ENCODE data around the gene SQSTM1.

The SQSTM1 gene

DNA sequence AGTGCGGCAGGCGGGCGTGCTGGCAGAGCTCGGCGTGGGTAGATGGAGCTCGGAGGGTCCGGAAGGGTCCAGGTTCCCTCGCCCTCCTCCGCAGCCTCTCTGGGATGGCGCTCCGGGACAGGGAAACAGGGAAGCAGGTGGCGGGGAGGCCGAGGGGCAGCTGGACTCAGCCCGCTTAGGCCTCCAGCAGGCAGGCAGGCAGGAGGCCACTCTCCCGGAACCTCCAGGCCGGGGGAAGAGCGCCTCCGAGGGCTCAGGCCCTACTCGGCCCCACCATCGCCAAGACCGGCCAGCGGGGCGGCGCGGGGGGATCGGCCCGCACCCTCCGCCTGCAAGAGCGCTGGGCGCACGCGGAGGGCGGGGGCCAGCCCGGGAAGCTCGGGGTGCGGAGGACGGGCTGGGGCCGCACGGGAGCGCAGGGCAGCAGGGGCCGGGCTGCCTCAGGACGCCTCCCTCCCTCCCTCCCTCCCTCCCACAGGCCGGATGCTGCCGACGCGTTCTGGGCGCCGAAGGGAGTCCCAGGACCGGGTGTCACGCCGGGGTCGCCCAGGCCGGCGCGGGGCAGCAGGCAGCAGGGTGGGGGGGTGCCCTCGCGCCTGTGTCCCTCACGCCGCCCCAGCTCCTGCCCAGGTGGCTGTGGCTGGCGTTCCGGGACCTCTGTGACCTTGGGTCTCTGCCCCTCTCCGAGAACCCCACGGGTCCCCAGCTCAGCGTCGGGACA is 15.0 kb upstream of the SQSTM1 start:
- no peak for DNase-seq (ENCODE audit: low read depth in 2 of 2, low spot score in 1 of 2)

DNA sequence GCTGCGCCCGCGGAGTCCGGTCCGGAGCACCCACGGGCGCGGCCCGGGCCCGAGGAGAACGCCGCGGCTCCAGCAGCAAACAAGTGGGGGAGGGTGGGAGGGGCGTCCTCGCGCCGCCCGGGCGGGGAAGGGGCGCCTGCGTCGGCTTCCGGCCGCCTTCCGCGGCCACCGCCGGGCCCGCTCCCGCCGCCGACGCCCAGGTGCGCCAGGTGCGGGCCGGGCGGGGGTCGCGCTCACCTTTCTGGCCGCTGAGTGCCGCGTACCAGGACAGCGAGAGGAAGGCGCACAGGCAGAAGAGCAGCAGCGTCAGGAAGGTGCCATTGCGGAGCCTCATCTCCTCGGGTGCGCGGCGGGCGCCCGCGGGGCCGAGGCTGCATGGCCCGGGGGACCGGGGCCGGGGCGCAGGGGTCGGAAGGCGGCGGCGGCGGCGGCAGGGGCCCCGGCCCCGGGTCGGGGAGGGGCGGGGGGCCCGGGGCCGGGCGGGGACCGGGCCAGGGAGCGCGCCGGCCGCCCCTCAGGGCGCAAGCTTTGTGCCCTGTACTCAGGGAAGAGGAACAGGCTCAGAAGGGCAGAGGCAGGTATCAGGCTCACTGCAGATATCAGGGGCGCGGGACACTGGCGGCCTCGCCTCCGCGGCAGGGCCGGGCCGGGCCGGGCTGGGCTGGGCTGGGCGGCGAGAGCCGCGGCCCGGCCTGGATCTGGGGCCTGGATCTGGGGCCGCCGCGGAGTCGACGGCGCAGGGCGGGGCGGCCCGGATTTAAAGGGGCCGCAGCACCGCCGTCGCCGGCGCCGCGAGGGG is 14.3 kb upstream of the SQSTM1 start, which contains the start of gene MGAT4B:
Gene MGAT4B (minus strand): TSS at position 617 of the 799 bp plus-strand sequence. CDS start 283 bp downstream, at position 334.
- DNase-seq (ENCODE audit: low read depth in 2 of 2, low spot score in 1 of 2), result no peak

DNA sequence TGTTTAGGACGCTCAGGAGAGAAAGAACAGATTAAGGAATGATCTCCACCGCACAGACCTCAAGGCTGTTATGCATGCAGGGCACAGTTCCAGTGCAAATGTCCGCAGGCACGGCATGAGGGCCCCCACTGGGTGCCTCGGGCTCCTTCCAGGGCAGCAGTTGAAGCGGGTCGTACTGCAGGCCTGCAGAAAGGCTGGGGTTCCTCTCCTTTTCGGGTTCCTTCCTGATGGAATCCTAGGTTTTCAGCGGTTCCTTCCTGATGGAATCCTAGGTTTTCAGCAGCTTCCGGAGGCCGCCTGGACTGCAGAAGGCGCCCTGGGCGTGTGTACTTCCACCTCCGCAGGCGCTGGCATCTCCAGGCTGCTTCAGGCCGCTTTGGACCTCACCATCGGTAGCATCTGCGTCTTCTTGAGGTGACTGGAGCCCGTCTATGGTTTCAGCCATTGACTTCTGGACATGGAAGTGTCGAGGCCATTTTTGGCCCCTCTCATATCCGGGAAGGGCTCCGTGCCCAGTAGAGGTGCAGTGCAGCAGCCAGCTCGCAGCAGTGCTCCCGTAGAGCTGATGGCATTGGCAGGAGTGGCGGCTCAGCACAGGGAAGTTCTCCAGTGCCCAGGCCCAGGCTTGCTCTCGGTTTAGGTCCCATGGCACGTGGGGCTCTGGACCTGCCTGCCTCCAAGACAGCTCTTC is 8.4 kb upstream of the SQSTM1 start:
- no peak for DNase-seq (ENCODE audit: low read depth in 2 of 2, low spot score in 1 of 2)

DNA sequence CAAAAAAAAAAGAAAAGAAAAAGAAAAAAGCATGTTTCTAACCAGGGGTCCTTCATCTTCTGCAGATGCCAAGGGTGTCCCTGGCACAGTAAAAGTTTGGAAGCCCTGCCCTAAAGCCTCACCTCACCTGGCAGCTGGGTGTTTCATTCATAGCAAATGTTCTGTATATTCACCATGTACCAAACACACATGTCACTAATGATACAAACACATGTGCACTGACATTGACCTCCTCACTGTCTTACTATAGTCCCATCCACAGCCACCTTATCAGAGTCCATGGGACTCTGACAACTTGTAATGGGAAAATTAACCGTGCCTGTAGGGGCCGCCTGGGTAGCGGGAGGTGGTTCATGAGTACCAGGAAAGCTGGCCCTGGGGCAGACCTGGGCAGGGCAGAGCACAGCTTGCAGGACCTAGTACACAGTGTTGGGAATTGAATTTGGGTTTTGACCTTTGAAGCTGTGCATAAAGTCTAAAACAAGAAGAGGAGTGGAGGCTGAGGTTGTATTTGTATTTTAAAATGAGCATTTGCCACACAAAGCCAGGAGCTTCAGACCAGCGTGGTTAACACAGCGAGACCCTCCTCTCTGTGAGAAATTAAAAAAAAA is 7.6 kb upstream of the SQSTM1 start:
- DNase-seq (ENCODE audit: low read depth in 2 of 2, low spot score in 1 of 2), result no peak

DNA sequence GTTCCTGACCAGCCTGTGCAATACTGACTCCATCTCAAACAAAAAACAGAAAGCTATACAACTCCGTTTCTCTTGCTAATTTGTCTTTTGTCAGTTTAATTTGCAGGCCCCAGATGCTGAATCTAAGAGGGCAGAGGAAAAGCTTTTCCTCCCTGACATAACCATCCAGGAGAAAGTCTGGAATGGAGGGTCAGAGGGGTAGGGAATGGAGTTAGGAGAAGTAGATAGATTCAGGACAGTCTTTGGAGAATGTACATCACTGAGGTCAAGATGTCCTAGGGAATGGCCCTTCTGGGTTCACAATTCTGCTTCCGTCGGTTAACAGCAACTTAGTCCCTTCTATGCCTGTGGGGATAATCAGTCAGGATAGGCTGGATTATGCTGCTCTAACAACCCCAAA is 6.6 kb upstream of the SQSTM1 start:
- DNase-seq (ENCODE audit: low read depth in 2 of 2, low spot score in 1 of 2), result no peak

DNA sequence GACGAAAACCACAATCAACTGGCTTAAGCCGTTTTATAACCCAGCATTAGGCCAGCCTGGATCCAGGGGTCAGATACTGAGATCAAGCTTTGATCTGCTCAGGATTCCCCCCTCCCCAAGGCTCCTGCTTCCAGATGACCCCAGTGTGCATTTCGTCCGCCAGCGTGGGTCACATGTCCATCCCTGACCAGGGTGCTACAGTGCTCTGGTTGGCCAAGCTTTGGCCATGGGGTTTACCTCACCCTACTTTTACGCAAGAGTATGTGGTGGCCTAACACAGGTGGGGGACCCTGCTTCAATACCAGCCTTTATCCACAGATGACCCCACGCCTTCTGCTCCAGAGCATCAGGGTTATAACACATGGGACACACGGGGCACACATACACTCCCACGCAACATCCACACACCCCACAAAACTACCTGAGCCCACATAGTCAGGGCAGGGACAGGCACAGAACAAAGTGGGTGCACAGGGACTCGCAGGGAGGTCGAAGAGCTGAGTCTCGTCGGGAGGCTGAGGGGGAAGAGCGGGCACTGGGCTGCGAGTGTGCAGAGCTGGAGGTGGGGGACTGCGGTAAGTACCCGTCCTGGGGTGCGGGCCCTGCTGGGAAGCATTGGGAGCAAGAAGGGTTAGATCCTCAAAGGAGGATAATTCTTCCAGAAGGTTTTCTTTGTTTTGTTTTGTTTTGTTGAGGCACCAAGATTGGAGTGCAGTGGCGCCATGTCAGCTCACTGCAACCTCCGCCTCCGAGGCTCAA is 5.0 kb upstream of the SQSTM1 start:
- no peak for DNase-seq (ENCODE audit: low read depth in 2 of 2, low spot score in 1 of 2)

DNA sequence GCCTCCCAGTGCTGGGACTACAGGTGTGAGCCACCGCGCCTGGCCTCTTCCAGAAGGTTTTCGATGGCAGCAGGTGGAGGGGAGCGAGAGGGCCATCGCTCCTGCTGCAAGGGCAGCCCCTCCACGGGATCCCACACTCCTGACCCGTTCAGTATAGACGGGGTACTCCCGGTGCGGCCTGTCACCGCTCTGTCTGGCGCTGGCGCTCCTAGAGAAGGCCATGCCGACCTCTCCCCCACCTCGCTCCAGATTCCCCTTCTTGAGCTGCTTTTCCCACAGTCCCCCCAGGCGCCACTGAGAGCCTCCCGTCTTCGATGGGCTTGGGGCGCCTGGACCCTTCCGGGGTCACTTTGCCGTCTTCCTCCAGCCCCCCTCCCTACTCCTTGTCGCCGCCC is 4.3 kb upstream of the SQSTM1 start:
- no peak for DNase-seq (ENCODE audit: low read depth in 2 of 2, low spot score in 1 of 2)

DNA sequence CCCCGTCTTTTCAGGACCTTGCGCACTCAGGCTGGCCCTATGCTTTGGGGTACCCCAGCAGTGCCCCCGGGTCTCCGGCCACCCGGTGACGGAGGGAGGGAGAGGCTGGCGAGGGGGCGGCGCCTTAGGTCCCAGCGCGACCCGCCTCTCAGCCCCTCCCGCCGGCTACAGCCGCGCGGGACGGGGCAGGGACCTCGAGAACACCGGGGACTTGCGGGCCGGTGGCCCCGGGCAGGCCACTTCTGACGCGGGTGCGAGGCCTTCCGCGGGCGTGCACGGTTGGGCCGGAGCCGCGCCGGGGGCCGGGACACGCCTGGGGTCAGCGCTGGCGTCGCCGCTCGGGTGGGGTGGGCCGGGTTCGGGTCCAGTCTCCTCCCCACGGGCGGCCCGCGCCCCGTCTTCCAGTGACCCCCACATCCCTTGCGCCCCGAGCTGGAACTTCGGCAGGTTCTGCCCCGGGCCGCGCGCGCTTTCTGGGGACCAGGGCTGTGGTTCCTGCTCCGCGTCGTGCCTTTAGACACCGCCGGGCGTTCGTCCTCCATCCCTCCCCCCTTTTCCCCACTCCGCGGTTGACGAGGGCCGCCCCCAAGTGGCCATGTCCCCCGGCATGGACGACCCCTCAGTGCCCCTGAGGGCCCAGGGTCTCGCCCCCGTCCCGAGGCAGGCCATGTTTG is 3.8 kb upstream of the SQSTM1 start:
- DNase-seq (ENCODE audit: low read depth in 2 of 2, low spot score in 1 of 2), result no peak

DNA sequence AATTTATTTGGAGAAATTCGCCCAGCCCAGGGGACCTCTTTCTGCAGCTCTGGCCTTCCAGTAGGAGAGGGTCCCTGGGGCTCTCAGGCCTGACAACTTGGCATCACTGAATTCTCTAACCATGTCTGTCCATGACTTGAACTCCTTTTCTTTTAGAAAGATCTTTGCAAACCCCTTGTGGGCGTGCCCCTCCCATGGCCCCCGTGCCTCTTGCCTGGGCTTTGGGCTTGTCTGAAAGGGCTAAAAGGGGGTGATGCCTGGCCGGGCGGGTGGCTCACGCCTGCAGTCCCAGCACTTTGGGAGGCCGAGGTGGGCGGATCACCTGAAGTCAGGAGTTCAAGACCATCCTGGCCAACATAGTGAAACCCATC is 3.2 kb upstream of the SQSTM1 start:
- no peak for DNase-seq (ENCODE audit: low read depth in 2 of 2, low spot score in 1 of 2)

DNA sequence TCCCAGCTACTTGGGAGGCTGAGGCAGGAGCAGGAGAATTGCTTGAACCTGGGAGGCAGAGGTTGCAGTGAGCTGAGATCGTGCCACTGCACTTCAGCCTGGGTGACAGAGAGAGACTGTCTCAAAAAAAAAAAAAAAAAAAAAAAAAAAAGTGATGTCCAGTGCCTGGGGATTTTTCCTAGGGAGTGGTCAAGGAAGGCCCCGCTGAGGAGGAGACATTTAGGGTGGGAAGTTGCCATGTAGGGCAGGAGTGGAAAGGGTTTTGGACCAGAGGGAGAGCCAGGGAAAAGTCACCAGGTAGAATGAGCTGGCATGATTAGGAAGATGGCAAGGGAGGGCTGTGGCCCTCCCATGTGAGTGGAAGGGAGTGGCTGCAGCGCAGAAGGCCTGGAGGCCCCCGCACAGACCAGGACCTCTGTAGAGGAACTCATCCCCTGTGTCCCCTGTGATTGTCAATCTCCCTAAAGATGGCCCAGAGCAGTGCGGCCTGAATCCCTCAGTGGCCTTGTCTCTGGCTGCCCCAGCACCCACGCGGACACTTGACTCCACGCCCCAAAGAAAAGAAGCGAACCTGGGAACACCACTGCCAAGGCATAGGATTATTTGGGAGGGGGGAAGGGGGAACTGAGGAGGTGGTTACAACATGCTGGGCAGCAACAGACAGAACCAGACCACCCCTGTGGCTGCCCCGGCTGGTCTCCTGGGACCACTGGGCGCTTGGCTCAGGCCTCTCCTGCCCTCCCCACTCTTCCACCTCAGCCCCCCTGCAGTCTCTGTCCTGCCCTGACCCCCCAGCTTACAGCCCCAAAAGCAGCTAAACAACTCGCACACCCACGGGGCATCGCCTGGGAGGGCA is 2.6 kb upstream of the SQSTM1 start:
- no peak for DNase-seq (ENCODE audit: low read depth in 2 of 2, low spot score in 1 of 2)

DNA sequence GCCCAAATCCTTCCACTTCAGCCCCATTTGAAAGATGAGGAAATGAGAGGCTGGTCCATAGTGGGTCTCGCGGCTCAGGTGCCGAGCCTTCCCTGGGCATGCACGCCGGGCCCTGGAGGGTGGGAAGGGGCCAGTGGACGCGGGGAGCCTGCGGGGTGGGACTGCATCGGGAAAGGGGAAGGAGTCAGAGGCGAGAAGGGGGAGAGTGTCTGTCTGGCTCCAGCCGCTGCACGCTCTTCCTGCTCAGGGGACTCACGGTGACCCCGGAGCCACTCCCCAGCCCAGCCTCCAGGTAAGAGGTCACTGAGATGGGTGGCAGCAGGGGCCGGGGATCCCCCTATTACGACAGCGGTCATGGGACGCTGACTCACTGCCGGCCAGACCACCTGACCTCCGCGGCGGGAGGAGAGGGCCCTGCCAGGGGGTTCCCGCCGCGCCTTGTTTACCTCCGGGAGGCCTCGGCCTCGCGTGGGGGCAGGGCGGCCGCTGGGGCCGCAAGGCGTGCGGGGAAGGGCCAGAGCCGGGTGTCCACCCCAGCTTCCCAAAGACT is 1.9 kb upstream of the SQSTM1 start:
- peak; percentile 75 to 80 for DNase-seq (ENCODE audit: low read depth in 2 of 2, low spot score in 1 of 2)

DNA sequence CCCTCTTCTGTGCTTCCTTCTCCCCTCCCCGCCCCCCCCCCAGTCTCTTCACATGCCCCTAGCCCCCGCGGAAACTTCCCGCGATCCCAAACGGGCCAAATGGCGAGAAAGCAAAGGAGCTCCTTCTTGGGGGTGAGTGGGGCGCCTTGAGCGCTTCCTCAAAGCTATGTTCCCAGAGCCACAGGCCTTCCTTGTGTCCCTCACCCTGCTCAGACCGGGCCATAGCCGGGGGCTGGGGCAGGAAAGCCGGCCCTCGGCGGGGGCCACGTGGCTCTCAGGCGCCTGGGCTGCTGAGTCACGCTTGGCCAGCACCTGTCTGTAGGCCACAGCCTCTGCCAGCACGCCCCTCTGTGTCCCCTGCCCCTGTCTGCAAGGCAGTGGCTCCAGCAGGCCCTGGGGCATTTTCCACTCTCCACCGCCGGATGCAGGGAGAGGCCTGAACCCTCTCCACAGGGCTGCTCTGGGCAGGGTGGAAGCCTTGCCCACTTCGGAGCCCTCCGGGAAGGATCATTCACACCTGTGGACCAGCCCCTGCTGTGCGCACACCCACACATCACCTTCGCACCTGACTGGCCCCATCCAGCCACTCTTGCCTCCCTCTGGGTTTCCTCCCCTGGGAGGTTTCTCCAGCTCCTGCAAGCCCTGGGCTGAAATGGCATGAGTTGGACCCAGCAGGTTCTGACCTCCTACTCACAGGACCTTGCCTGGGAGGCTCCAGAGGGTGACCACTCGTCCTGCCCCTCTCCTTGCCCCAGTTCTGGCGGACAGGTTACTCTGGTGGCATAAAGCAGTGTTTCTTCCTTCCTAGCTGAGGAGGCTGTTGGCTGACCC is 1.2 kb upstream of the SQSTM1 start:
- no peak for DNase-seq (ENCODE audit: low read depth in 2 of 2, low spot score in 1 of 2)

DNA sequence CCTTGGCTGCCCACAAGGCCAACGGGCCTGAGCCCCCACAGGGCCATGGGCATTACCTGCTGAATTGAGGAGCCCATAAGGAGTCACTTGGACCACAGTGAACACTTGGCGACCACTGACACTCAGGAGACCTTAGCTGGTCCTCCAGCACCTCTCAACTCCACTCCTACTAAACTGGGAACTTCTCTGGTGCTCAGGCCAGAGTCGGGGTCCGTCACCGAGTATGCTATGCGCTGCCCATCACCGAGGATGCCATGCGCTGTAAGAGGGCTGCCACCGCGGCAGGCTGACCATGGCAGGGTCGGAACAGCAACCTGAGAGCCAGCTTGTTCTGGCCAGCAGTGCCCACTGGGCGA is 600 bp upstream of the SQSTM1 start:
- DNase-seq (ENCODE audit: low read depth in 2 of 2, low spot score in 1 of 2), result no peak

DNA sequence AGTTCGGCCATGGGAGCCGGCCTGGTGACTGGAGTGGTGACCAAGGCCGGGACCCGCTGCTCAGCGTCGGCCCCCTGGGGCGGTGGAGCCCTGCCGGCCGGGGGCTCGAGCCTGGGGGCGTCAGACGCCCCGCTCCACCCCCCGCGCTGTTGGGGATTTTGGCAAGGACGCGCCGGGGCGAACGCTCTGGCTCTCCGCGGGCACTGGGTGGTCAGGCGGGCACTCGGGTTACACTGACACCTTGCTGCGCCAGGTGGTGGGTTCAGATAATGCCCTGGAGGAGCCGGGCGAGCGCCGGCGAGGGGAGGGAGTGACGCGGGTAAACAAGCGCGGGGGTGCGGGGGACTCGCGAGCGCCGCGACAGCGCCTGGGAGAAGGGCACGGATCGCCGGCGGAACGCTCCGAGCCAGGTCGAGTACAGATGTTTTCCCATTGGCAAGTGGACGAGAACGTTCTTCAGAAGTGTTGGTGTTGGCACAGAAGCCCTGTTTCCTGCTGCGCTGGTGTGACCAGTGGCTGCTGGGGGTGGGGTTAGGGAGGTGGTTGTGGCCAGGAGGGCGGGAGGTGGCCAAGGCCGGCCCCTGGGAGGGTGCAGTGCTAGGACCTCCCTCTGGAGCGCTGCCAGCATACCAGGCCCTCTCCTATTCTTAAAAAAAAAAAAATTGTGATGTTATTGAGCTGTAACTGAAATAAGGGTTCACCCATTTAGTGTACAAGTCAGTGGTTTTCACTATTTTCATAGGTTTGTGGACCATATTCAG is 773 bp downstream of the SQSTM1 start:
- DNase-seq (ENCODE audit: low read depth in 2 of 2, low spot score in 1 of 2), result peak; percentile 69 to 72

DNA sequence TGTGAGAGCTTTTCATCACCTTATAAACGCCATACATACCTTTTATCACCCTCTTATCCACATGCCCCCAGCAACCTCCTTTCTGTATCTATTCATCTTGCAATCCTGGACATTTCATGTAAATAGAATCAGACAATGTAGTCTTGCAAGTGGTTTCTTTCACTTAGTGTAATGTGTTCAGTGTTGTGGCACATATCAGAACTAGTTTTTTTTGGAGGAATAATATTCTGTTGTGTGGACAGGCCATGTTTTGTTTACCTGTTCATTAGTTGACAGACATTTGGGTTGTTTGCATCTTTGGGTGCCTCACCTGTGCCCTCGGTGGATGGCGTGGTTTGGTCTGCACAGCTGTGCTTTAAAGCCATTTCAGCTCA is 1.3 kb downstream of the SQSTM1 start:
- no peak for DNase-seq (ENCODE audit: low read depth in 2 of 2, low spot score in 1 of 2)

DNA sequence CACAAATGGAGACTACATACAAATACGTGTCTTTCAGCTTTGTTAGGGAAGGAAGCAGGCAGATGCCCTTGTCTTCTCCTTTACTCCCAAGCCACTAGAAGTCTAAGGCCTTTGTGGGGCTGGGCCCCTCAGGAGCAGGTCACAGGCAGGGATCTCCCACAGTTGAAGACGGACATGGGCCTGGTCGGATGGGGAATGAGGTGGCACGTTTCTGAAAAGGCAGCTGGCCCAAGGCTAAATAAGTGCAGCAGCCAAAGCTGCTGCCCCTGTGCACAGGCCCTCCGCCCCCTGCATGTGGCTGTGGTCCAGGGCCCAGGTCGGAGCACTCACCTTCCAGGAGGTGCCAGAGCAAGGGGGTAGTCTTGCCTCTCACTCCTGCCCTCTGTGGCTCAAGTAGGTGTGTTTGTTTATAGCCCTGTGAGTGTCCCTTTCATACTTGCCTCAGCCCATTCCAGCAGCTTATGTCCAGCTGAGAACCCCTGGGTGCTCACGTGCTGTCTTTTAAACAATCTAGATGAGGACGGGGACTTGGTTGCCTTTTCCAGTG is 1.8 kb downstream of the SQSTM1 start:
- no peak for DNase-seq (ENCODE audit: low read depth in 2 of 2, low spot score in 1 of 2)
